DOHH2 (cell line): ENCODE data around the gene MMP13.

ENCODE experiments used
- EZH2phosphoT487 ChIP-seq: fragments of 200-600 bp; sonication (generic); IDR thresholded peaks from 2 replicates; pipeline ENCODE4 v1.6.1; 2017; ENCODE audit warnings: borderline replicate concordance, mild to moderate bottlenecking, antibody characterized with exemption, low read length, moderate library complexity, mixed read lengths
- TF ChIP-seq, protein P1 (sequence below): fragments of 200-600 bp; sonication (generic); IDR thresholded peaks from one replicate; pipeline ENCODE4 v1.5.1; 2014; ENCODE audit warnings: antibody characterized with exemption, mild to moderate bottlenecking, low read depth, low read length; ENCODE audit not compliant: poor library complexity, severe bottlenecking

DNA sequence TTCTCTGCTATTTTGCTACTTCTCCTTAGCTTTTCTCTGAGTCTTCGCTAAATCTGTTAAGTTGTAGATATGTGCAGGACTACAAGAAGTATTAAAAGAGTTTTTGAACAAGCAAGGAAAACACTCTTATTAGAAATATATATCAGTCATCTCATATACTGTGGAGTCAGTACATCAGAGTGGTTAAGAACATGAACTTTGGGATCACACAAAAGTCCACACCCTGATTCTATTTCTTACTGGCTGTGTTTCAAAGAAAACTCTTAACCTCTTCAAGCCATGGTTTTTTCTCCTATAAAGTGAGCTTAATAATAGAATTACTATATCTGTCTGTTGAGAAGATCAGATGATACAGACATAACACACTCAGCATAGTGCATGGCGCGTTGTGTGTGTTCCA lies 29.5 kb downstream of the MMP13 start:
- TF ChIP-seq, protein P1, sequence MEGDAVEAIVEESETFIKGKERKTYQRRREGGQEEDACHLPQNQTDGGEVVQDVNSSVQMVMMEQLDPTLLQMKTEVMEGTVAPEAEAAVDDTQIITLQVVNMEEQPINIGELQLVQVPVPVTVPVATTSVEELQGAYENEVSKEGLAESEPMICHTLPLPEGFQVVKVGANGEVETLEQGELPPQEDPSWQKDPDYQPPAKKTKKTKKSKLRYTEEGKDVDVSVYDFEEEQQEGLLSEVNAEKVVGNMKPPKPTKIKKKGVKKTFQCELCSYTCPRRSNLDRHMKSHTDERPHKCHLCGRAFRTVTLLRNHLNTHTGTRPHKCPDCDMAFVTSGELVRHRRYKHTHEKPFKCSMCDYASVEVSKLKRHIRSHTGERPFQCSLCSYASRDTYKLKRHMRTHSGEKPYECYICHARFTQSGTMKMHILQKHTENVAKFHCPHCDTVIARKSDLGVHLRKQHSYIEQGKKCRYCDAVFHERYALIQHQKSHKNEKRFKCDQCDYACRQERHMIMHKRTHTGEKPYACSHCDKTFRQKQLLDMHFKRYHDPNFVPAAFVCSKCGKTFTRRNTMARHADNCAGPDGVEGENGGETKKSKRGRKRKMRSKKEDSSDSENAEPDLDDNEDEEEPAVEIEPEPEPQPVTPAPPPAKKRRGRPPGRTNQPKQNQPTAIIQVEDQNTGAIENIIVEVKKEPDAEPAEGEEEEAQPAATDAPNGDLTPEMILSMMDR, result no peak
- no peak for TF ChIP-seq EZH2phosphoT487
